GM21717 (cell line): ENCODE measurements around the gene TAF4.

Experiments used
- ATAC-seq: cut with Tn5 transposase; IDR thresholded peaks from one replicate; pipeline ENCODE4 v1.9.1; 2021; ENCODE audit warnings: mild to moderate bottlenecking, moderate library complexity; ENCODE audit not compliant: unreplicated experiment

Gene TAF4

GRCh38 chr20:62022575-62023139, 43.0 kb downstream of the TAF4 start:
- no peak for ATAC-seq

- no peak for ATAC-seq
Measured at GRCh38 chr20:62021793-62022385, 43.8 kb downstream of the TAF4 start.

GRCh38 chr20:62020935-62021701, 44.6 kb downstream of the TAF4 start:
- no peak for ATAC-seq

DNA sequence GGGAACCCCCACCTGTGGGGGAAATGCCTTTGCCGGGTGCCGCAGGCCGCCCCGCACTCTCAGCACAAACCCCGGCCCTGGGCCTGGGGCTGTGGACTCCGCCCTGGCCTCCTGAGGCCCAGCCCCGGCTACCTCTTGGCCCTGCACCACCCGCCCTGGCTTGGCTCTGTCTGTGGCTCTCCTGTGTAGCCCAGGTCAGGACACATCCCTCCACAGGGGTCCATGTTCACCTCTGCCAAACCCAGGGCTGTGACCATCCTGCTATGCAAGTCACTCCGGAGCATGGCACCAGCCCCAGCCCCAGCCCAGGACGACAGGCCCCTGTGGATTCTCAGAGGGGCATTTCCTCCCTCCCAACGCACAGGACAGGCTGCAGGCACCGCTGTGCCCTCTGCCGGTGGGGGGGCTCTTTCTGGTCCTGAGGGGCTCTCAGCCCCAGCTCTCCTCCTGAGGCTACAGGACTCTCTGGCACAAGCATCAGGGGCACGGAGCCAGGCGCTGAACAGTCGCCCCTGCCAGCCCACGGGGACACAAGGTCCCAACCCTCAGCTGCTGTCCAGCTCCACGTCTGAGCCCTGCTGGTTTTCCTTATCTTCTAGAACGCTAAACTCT, 45.7 kb downstream of the TAF4 start:
- no peak for ATAC-seq

GRCh38 chr20:62019144-62019805, 46.4 kb downstream of the TAF4 start:
- no peak for ATAC-seq

DNA sequence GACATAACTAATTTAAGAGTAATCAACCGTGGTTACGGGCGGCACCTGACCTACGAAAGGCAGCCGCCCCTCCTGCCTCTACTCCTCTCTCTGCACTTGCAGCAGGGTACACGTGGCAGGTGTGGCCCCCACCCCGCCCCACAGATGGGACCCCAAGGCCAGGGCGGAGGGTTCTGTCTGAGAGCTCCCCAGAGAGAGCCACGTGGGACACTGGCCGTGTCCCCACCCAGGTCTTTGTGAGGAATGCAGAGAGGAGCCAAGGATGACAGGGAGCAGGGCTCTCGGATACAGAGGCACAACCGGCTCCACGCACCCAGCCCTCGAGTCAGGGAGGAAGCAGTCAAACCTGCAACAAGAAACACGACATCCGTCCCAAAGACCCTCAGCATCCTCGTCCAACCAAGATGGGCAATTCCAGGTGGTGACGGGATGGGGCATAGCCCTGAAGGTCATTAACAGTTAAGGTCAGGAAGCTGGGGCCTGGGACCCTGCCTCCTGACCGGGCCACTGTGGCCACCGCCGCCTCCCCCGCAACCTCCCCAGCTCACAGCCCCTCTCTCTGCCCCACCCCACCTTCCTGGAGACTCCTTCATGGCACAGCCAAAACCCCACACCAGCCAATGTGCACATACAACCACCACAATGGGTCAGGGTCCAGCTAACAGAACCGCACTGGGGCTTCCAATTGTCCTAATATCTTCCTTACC, 47.1 kb downstream of the TAF4 start:
- no peak for ATAC-seq

- no peak for ATAC-seq
Measured at GRCh38 chr20:62015540-62016288, 50.0 kb downstream of the TAF4 start.

DNA sequence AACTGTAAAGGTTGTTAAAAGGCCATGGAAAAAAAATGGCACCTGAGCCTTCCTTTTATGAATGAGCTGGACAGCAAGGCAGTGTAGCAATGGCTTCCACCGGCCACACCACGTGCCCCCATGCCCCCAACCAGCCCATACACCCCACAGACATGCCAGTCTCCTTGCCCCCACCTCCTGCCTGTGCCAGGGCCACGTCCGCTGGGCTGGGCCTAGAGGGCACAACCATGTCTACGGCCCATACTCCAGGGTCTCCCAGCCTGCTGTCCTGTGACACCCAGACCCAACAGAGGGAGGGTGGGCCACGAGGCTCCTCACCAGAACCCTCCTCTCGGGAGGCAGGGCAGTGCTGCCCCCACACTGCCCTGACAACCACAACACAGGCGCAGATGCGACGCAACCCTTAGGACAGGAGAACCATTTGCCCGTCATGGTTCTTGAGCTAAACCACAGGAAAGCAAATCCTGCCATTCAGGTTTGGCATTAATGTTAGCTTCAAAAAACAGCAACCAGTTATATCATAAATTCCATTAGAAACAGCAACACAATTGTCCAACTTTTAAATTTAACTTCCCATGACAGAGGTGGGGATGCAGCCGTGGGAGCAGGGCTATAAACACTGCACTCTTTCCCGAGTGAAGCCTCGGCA, 50.7 kb downstream of the TAF4 start:
- no peak for ATAC-seq

DNA sequence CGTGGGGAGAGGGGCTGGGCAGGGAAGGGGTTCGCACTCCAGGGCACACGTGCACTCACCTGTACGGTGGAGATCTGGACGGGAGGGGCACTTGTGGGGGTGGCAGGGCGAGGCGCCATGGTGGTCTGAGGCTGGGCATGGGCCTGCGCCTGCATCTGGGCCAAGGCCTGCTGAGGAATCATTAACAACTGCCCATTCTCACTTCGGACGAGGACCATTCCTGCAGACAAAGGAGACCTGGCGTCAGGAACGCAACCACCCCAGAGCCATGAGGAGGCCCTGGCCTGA, 51.2 kb downstream of the TAF4 start:
- no peak for ATAC-seq

- no peak for ATAC-seq
Measured at GRCh38 chr20:62012631-62013030, 53.0 kb downstream of the TAF4 start.

DNA sequence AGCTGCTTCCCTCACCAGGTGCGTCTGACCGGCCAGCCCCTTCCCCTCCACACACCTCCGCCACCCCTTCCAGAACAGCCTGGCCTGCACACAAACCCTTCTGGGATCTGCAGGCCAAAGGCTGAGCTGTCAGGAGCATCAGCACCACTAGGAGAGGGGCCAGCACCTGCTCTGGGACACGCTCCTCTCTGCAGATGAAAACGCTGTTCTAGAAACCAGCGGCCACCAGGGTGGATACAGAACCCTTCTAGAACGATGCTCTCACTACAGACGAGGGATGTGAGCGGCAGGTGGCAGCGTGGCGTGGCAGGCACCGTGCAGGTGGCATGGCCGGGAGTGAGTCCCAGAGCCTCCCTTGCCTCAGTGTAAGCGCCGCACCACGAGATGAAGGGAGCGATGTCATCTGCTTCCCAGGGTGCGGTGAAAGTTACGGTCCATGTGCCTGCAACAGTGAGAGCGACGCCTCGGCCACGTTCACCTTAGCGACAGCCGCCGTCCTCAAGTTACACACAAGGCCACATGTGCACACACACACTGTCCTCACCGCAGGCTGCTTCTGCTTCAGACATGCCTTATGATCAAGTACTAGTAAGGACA, 53.6 kb downstream of the TAF4 start:
- no peak for ATAC-seq

DNA sequence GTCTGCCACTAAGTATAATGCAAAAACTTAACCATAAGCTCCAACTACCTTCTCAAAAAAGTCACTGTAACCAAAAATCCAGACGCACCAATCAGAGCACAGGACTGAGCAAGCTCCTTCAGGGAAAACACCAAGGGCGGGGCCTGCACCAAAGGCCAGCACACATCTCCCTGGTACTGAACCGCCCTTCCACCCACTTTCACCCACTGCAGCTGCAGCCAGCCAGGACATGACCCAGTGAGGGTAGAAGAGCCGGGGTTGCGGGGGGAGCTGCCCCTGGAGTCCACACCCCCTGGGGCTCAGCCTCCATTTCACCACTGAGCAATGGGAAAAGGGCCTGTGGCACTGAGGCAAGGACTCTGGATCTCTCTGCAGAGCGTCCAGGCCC, 54.3 kb downstream of the TAF4 start:
- ATAC-seq = no peak

DNA sequence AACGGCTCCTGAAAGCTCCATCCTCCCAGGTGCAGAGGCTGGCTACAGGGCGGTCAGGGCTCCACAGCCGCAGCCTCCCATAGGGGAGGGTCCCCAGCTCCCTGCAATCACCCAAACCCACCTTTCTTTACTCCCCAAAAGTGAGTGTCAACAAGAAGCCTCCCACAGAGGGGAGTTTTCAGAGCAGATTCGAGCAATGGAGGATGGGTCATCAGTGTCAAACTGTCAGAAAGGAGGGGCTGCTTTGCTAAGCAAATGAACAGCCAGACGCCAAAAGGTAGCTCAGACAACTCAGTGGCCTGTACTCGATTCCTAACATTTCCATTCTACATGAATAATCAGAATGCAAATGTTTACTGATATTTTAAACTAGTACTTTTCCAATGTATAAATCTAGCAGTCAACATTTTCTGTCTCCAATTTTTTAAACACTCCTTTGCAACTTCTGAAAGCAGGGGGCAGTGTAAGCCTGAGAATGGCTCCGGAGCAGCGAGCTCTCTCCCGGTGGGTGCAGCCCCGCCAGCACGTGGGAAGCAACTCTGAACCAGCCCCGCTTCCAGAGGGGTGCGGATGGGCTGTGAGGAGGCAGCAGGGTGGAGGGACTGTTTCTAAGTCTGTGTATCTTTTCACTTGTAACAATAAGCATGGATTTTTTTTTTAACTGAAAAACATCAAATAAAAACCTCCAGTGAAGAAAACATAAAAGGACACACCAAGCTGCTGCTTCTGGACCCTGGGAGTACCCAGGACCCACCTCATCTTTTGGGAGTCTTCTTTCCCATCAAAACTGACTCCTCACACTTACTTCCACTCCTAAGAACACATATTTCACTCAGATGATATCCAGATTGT, 54.9 kb downstream of the TAF4 start:
- ATAC-seq = no peak

- no peak for ATAC-seq
Measured at GRCh38 chr20:62009869-62010445, 55.7 kb downstream of the TAF4 start.

DNA sequence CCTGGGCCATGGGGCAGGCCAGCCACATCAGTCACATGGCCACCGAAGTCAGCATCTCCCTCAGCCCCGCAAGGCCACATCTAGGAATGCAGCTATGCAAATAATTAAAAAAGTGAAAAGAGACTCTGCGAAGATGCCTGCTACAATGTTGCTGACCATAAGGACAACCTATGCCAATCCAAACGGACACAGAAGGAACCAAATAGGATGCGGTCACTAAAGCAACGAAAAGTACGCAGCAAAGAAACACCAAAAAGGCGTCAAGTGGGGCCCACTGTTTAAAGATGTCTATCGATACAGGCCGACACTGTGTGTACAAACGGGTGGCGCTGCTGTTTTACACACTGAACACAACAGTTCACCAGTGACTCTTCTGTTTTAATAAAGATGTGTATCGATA, 56.4 kb downstream of the TAF4 start:
- no peak for ATAC-seq

GRCh38 chr20:62008643-62009183, 57.0 kb downstream of the TAF4 start:
- ATAC-seq = no peak

DNA sequence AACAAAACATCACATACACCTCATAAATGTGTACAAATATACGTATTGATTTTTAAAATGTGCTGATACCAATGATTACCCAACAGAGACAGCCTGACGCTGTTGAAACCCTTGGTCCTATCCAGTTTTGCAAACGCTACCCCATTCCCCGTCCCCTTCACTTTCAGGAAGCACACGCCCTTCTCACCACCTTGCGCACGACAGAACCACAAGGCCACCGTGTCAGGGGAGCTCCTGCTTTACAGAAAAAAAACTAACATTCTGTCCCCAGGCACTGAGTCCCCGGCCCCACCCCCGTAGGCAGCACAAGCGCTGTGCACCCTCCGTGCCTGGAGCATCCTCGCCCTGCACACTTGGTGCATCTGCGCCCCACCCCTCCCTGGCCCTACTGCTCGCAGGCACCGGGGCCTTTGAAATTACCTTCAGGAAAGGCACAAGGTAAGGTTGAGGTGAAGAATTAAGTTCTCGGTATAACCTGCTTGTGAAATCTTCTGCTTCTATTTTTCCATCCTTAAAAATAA, 58.5 kb downstream of the TAF4 start:
- ATAC-seq = no peak

GRCh38 chr20:62006482-62006881, 59.2 kb downstream of the TAF4 start:
- no peak for ATAC-seq
